Liver (tissue), 9 donors: ENCODE results near the gene MSH3. TPM values are rescaled to one million over a fixed set of nuclear protein-coding genes. Genes with fewer than 3 reads are reported as not detected.

Source experiments
- DNase-seq: peaks from one replicate; pipeline ENCODE4 v3.0.0-alpha.2; 2017; ENCODE audit warnings: low spot score
- H3K27ac ChIP-seq, 2 donors: one replicate each; pipeline ENCODE4 v1.7.0; 2013; ENCODE audit warnings: inconsistent platforms in 2 of 2, low read length in 2 of 2, control low read depth in 1 of 2, low read depth in 1 of 2, mild to moderate bottlenecking in 1 of 2
- H3K27me3 ChIP-seq, 4 donors: one replicate each; pipeline versions ENCODE4 v1.6.1 to v1.7.0; 2013; ENCODE audit warnings: low read length in 3 of 4, inconsistent platforms in 1 of 4, mild to moderate bottlenecking in 1 of 4, moderate library complexity in 1 of 4; ENCODE audit not compliant: control insufficient read depth in 4 of 4, insufficient read depth in 4 of 4
- H3K36me3 ChIP-seq, 4 donors: one replicate each; pipeline versions ENCODE4 v1.6.1 to v1.7.0; 2013; ENCODE audit warnings: low read length in 3 of 4, mild to moderate bottlenecking in 3 of 4, low read depth in 1 of 4, moderate library complexity in 1 of 4; ENCODE audit not compliant: control insufficient read depth in 4 of 4, insufficient read depth in 3 of 4
- H3K4me1 ChIP-seq, 4 donors: one replicate each; pipeline versions ENCODE4 v1.6.1 to v1.7.0; 2013; ENCODE audit warnings: low read length in 3 of 4, mild to moderate bottlenecking in 3 of 4, moderate library complexity in 1 of 4; ENCODE audit not compliant: control insufficient read depth in 4 of 4, insufficient read depth in 4 of 4
- H3K4me3 ChIP-seq, 3 donors: one replicate each; pipeline versions ENCODE4 v1.6.1 to v1.7.0; 2013; ENCODE audit warnings: low read length in 3 of 3, control low read depth in 1 of 3, low read depth in 1 of 3, mild to moderate bottlenecking in 1 of 3
- H3K9ac ChIP-seq, 2 donors: one replicate each; pipeline ENCODE4 v1.7.0; 2013; ENCODE audit warnings: low read length in 2 of 2, mild to moderate bottlenecking in 2 of 2, moderate library complexity in 2 of 2, control low read depth in 1 of 2, low read depth in 1 of 2
- H3K9me3 ChIP-seq, 4 donors: one replicate each; pipeline versions ENCODE4 v1.6.1 to v1.7.0; 2013; ENCODE audit warnings: low read length in 3 of 4; ENCODE audit not compliant: control insufficient read depth in 4 of 4
- ATF3 ChIP-seq: IDR thresholded peaks from 2 replicates; pipeline ENCODE4 v1.6.1; 2016; ENCODE audit warnings: antibody characterized with exemption
- CTCF ChIP-seq: fragments of 150-350 bp; IDR thresholded peaks from 2 replicates; pipeline ENCODE4 v1.5.1; 2017; ENCODE audit warnings: improper control_type of control experiment, low read depth, low read length; ENCODE audit not compliant: missing input control
- EGR1 ChIP-seq, 2 donors: IDR thresholded peaks; 2 replicates each; pipeline ENCODE4 v1.6.1; 2016 to 2018; ENCODE audit warnings: antibody characterized with exemption in 2 of 2, low read depth in 2 of 2
- FOXA1 ChIP-seq: IDR thresholded peaks from 2 replicates; pipeline ENCODE4 v1.6.1; 2016; ENCODE audit warnings: antibody characterized with exemption
- FOXA2 ChIP-seq: IDR thresholded peaks from 2 replicates; pipeline ENCODE4 v1.6.1; 2016; ENCODE audit warnings: antibody characterized with exemption
- GABPA ChIP-seq, 2 donors: IDR thresholded peaks in 1 of 2; conservative IDR thresholded peaks in 1 of 2; 2 replicates each; pipeline ENCODE4 v1.6.1; 2016; ENCODE audit warnings: antibody characterized with exemption in 2 of 2, mild to moderate bottlenecking in 1 of 2, moderate library complexity in 1 of 2
- HNF4A ChIP-seq, 2 donors: conservative IDR thresholded peaks; 2 replicates each; pipeline ENCODE4 v1.6.1; 2016; ENCODE audit warnings: antibody characterized with exemption in 2 of 2, mild to moderate bottlenecking in 2 of 2
- HNF4G ChIP-seq: IDR thresholded peaks from 2 replicates; pipeline ENCODE4 v1.6.1; 2016; ENCODE audit warnings: antibody characterized with exemption
- JUND ChIP-seq, 2 donors: IDR thresholded peaks; 2 replicates each; pipeline ENCODE4 v1.6.1; 2016; ENCODE audit warnings: antibody characterized with exemption in 2 of 2
- MAX ChIP-seq: IDR thresholded peaks from 2 replicates; pipeline ENCODE4 v1.6.1; 2016; ENCODE audit warnings: antibody characterized with exemption
- NR2F2 ChIP-seq: IDR thresholded peaks from 2 replicates; pipeline ENCODE4 v1.6.1; 2016; ENCODE audit warnings: antibody characterized with exemption
- RAD21 ChIP-seq, 2 donors: IDR thresholded peaks; 2 replicates each; pipeline ENCODE4 v1.6.1; 2016; ENCODE audit warnings: antibody characterized with exemption in 2 of 2, mild to moderate bottlenecking in 2 of 2
- REST ChIP-seq: IDR thresholded peaks from 2 replicates; pipeline ENCODE4 v1.6.1; 2016; ENCODE audit warnings: antibody characterized with exemption, mild to moderate bottlenecking
- RXRA ChIP-seq, 2 donors: IDR thresholded peaks; 2 replicates each; pipeline ENCODE4 v1.6.1; 2017 to 2018; ENCODE audit warnings: antibody characterized with exemption in 2 of 2, mild to moderate bottlenecking in 1 of 2
- SP1 ChIP-seq: IDR thresholded peaks from 2 replicates; pipeline ENCODE4 v1.6.1; 2018; ENCODE audit warnings: antibody characterized with exemption, mild to moderate bottlenecking
- TAF1 ChIP-seq: conservative IDR thresholded peaks from 2 replicates; pipeline ENCODE4 v1.6.1; 2016; ENCODE audit warnings: antibody characterized with exemption, mild to moderate bottlenecking
- YY1 ChIP-seq: IDR thresholded peaks from 2 replicates; pipeline ENCODE4 v1.6.1; 2016; ENCODE audit warnings: antibody characterized with exemption, mild to moderate bottlenecking
- ZBTB33 ChIP-seq: IDR thresholded peaks from 2 replicates; pipeline ENCODE4 v1.6.1; 2016; ENCODE audit warnings: antibody characterized with exemption
- WGBS: extraction: QIAGEN DNeasy Blood & Tissue Kit; methylation state at CpG from one replicate; pipeline ENCODE4 v1.1.7; 2013; 5-methylcytosine and 5-hydroxymethylcytosine counted together
- polyA plus RNA-seq, 2 donors: library from polyadenylated mRNA; stranded (reverse) in 1 of 2; unstranded in 1 of 2; fragments of 200-250 nt in 1 of 2; fragments of >200 nt in 1 of 2; fragmentation: Nextera tagmentation in 1 of 2; extraction: Ambion mirVana in 1 of 2; gene quantifications; one replicate each; pipeline versions ENCODE4 v1.2.1 to v1.2.3, GENCODE V29; 2013 to 2015
- total RNA-seq, 2 donors: library from RNA; depleted of rRNA; stranded (reverse); fragments of >200 nt; gene quantifications; one replicate each; pipeline ENCODE4 v1.2.3, GENCODE V29; 2014
- donor health status: healthy.
- donor health status: healthy.
- donor health status: healthy.
- donor health status: healthy.
- donor health status: healthy.

The MSH3 gene
- total and polyA plus RNA-seq, 4 donors, result 3.0 to 19.1 (median 7.9) TPM

GRCh38 chr5:80715887-80716286 lies 61.4 kb downstream of the MSH3 start:
- peaks cover 0 to 14% (median 7%) of the 10 kb centered on the region in 4 donors for H3K36me3 ChIP-seq
- no peaks in the 10 kb centered on the region for H3K27me3 ChIP-seq
- no peak overlapping the region for H3K4me3 ChIP-seq
- H3K9me3 ChIP-seq, result peaks cover 0 to 3% (median 1%) of the 10 kb centered on the region in 4 donors
- H3K4me1 ChIP-seq, result peaks cover 0 to 10% (median 6%) of the 10 kb centered on the region in 4 donors
- WGBS, result 95% methylated on average over 2 of the region's 2 CpGs
- TF ChIP-seq GABPA (IDR thresholded peaks at IDR 0.05 in 1 of 2, conservative IDR thresholded peaks at IDR 0.05 in 1 of 2), result no peak
- TF ChIP-seq JUND (IDR thresholded peaks at IDR 0.05), result no peak
- TF ChIP-seq ATF3, result no peak
- no peak for TF ChIP-seq TAF1
- TF ChIP-seq HNF4G, result no peak
- no peak for TF ChIP-seq REST
- no peak for TF ChIP-seq SP1
- TF ChIP-seq EGR1 (IDR thresholded peaks at IDR 0.05; ENCODE audit: low read depth in 2 of 2), result no peak
- no peak for TF ChIP-seq RXRA (IDR thresholded peaks at IDR 0.05)
- no peak for TF ChIP-seq MAX
- DNase-seq, result no peak
- H3K27ac ChIP-seq, result no peak overlapping the region
- no peak overlapping the region for H3K9ac ChIP-seq

GRCh38 chr5:80720181-80720580 lies 65.7 kb downstream of the MSH3 start:
- Histone ChIP-seq H3K27me3 (no peaks in the 10 kb centered on the region), H3K9me3 (peaks cover 0 to 3% (median 1%) of the 10 kb centered on the region in 4 donors), H3K4me3 (no peak overlapping the region), H3K36me3 (peaks cover 0 to 12% (median 7%) of the 10 kb centered on the region in 4 donors), H3K4me1 (peaks cover 0 to under 1% (median 0%) of the 10 kb centered on the region in 4 donors), H3K9ac (no peak overlapping the region), H3K27ac (no peak overlapping the region)
- WGBS, result 87% methylated on average over 2 of the region's 2 CpGs
- DNase-seq, result no peak
- TF ChIP-seq SP1 (no peak), HNF4A (conservative IDR thresholded peaks at IDR 0.05) (no peak), RAD21 (IDR thresholded peaks at IDR 0.05) (no peak), GABPA (IDR thresholded peaks at IDR 0.05 in 1 of 2, conservative IDR thresholded peaks at IDR 0.05 in 1 of 2) (no peak), FOXA1 (no peak), JUND (IDR thresholded peaks at IDR 0.05) (no peak), NR2F2 (no peak), EGR1 (IDR thresholded peaks at IDR 0.05; ENCODE audit: low read depth in 2 of 2) (no peak), TAF1 (no peak), RXRA (IDR thresholded peaks at IDR 0.05) (no peak), ZBTB33 (no peak), CTCF (no peak), MAX (no peak), HNF4G (no peak), FOXA2 (no peak), ATF3 (no peak), REST (no peak), YY1 (no peak)
